Neural progenitor cell (in vitro differentiated cells): Measurements from ENCODE around the gene GOLGB1.

ENCODE experiments used
- CTCF ChIP-seq: fragments of 200-600 bp; sonication (generic); IDR thresholded peaks from 2 replicates; pipeline ENCODE4 v1.5.1; 2017; ENCODE audit warnings: antibody characterized with exemption, mild to moderate bottlenecking
- EZH2 ChIP-seq: fragments of 200-600 bp; sonication (generic); IDR thresholded peaks from 2 replicates; pipeline ENCODE4 v1.6.1; 2017; ENCODE audit warnings: antibody characterized with exemption, mild to moderate bottlenecking, moderate library complexity

GRCh38 chr3:121661376-121661775 is 88.2 kb downstream of the GOLGB1 start:
- TF ChIP-seq CTCF (no peak), EZH2 (no peak)
